IMR-90 (cell line): ENCODE data around the gene NPIPB8. TPM values are rescaled to one million over a fixed set of nuclear protein-coding genes. Genes with fewer than 3 reads are reported as not detected.
"Not testable (repeated sequence)": the region's sequence is repeated elsewhere in the genome, so short reads cannot be mapped to it uniquely, and the experiment has no call there.

ENCODE experiments used
- ATAC-seq: fragments of 200-7000 bp; cut with Tn5 transposase; 2 replicates; pipeline ENCODE4 v1.9.1; 2020; ENCODE audit warnings: low read depth, mild to moderate bottlenecking, moderate library complexity
- BruUV-seq: library from RNA; stranded (reverse); fragments of 400-500 nt; replicated peaks from 2 replicates; lab custom pipeline; 2021; lab: Mats Ljungman, UMichigan
- CTCF ChIA-PET: fragments of 300-600 bp; formaldehyde crosslinking; extraction: SDS; loops from one replicate; lab custom pipeline; 2021; ENCODE audit warnings: antibody characterized with exemption; lab: Yijun Ruan, JAX
- POLR2A ChIA-PET: fragments of 300-600 bp; sonication (Branson Sonifier 250); formaldehyde crosslinking; loops from one replicate; lab custom pipeline; 2022; ENCODE audit warnings: antibody characterized with exemption; ENCODE audit not compliant: unreplicated experiment; lab: Charles Lee
- DNase-seq: peaks from one replicate; pipeline ENCODE4 v3.0.0; 2013
- H2AFZ ChIP-seq: replicated peaks from 2 replicates; pipeline ENCODE3; 2013; ENCODE audit warnings: low read length, mild to moderate bottlenecking; ENCODE audit not compliant: poor library complexity
- H2AK5ac ChIP-seq: 2 replicates; pipeline ENCODE4 v1.6.1; 2013; ENCODE audit warnings: low read depth, low read length, inconsistent platforms
- H2AK9ac ChIP-seq: replicated peaks from 2 replicates; pipeline ENCODE3; 2013; ENCODE audit warnings: mild to moderate bottlenecking, low read depth, low read length, moderate library complexity; ENCODE audit not compliant: poor library complexity
- H2BK120ac ChIP-seq: 2 replicates; pipeline ENCODE4 v1.6.1; 2013; ENCODE audit warnings: low read depth, low read length, inconsistent platforms
- H2BK15ac ChIP-seq: 3 replicates; pipeline ENCODE4 v1.6.1; 2013; ENCODE audit warnings: low read depth, low read length, inconsistent platforms
- H2BK20ac ChIP-seq: 2 replicates; pipeline ENCODE4 v1.6.1; 2013; ENCODE audit warnings: low read depth, mild to moderate bottlenecking, inconsistent platforms, low read length, moderate library complexity
- H2BK5ac ChIP-seq: 2 replicates; pipeline ENCODE4 v1.6.1; 2013; ENCODE audit warnings: mild to moderate bottlenecking, low read depth, low read length, inconsistent platforms; ENCODE audit not compliant: poor library complexity, severe bottlenecking
- H3K14ac ChIP-seq: replicated peaks from 2 replicates; pipeline ENCODE4 v1.6.1; 2013; ENCODE audit warnings: low read depth, low read length, inconsistent platforms
- H3K18ac ChIP-seq: 2 replicates; pipeline ENCODE4 v1.6.1; 2013; ENCODE audit warnings: low read depth, low read length, control low read depth
- H3K23ac ChIP-seq: 2 replicates; pipeline ENCODE4 v1.6.1; 2013; ENCODE audit warnings: low read depth, low read length, inconsistent platforms
- H3K27ac ChIP-seq: 2 replicates; pipeline ENCODE4 v1.5.1; 2013; ENCODE audit warnings: mild to moderate bottlenecking, control low read depth, low read length; ENCODE audit not compliant: insufficient read depth
- H3K27me3 ChIP-seq: 2 replicates; pipeline ENCODE4 v1.6.1; 2013; ENCODE audit warnings: low read length; ENCODE audit not compliant: control insufficient read depth, insufficient read depth
- H3K36me3 ChIP-seq: 2 replicates; pipeline ENCODE4 v1.6.1; 2013; ENCODE audit warnings: low read length, mixed read lengths; ENCODE audit not compliant: control insufficient read depth, insufficient read depth
- H3K4ac ChIP-seq: 2 replicates; pipeline ENCODE4 v1.6.1; 2013; ENCODE audit warnings: low read depth, low read length, inconsistent platforms
- H3K4me1 ChIP-seq: 2 replicates; pipeline ENCODE4 v1.6.1; 2013; ENCODE audit warnings: low read length, mixed read lengths; ENCODE audit not compliant: control insufficient read depth, insufficient read depth
- H3K4me2 ChIP-seq: 2 replicates; pipeline ENCODE4 v1.6.1; 2013; ENCODE audit warnings: low read depth, mild to moderate bottlenecking, control low read depth, low read length, moderate library complexity
- H3K4me3 ChIP-seq: 2 replicates; pipeline ENCODE4 v1.5.1; 2013; ENCODE audit warnings: low read depth, mild to moderate bottlenecking, control low read depth, low read length, moderate library complexity; ENCODE audit not compliant: insufficient read depth
- H3K56ac ChIP-seq: 2 replicates; pipeline ENCODE4 v1.6.1; 2013; ENCODE audit warnings: low read length, inconsistent platforms; ENCODE audit not compliant: insufficient read depth; ENCODE audit errors: extremely low read depth
- H3K79me1 ChIP-seq, 2 experiments: 2 replicates each; pipeline ENCODE4 v1.6.1; 2013; ENCODE audit warnings: low read length in 2 of 2, inconsistent platforms in 1 of 2, low read depth in 1 of 2
- H3K9ac ChIP-seq: 2 replicates; pipeline ENCODE4 v1.6.1; 2013; ENCODE audit warnings: low read depth, low read length, control low read depth
- H3K9me1 ChIP-seq: 2 replicates; pipeline ENCODE4 v1.6.1; 2013; ENCODE audit warnings: low read length, inconsistent platforms; ENCODE audit not compliant: insufficient read depth
- H3K9me3 ChIP-seq: 2 replicates; pipeline ENCODE4 v1.6.1; 2013; ENCODE audit warnings: low read length; ENCODE audit not compliant: control insufficient read depth, insufficient read depth
- H4K20me1 ChIP-seq: 2 replicates; pipeline ENCODE4 v1.6.1; 2013; ENCODE audit warnings: low read length, inconsistent platforms; ENCODE audit not compliant: insufficient read depth
- H4K5ac ChIP-seq: 2 replicates; pipeline ENCODE4 v1.6.1; 2013; ENCODE audit warnings: mild to moderate bottlenecking, low read depth, low read length, control low read depth
- H4K8ac ChIP-seq, 2 experiments: 2 replicates each; pipeline ENCODE4 v1.6.1; 2013; ENCODE audit warnings: low read depth in 2 of 2, low read length in 2 of 2, control low read depth in 1 of 2, inconsistent platforms in 1 of 2
- H4K91ac ChIP-seq: 2 replicates; pipeline ENCODE4 v1.6.1; 2013; ENCODE audit warnings: low read depth, low read length, inconsistent platforms; ENCODE audit not compliant: insufficient read depth
- CEBPB ChIP-seq: IDR thresholded peaks from 2 replicates; pipeline ENCODE4 v1.6.1; 2012; ENCODE audit warnings: low read depth, low read length, improper control_type of control experiment
- FOS ChIP-seq: fragments of 150-350 bp; IDR thresholded peaks from 2 replicates; pipeline ENCODE4 v1.6.1; 2016; ENCODE audit warnings: low read depth, low read length
- MAZ ChIP-seq: IDR thresholded peaks from 2 replicates; pipeline ENCODE4 v1.6.1; 2012; ENCODE audit warnings: low read depth, mild to moderate bottlenecking, low read length, improper control_type of control experiment, moderate library complexity, borderline replicate concordance
- MXI1 ChIP-seq: IDR thresholded peaks from 2 replicates; pipeline ENCODE4 v1.6.1; 2012; ENCODE audit warnings: low read depth, mild to moderate bottlenecking, low read length, moderate library complexity, borderline replicate concordance
- WGBS, 2 experiments: methylation state at CpG; one replicate each; pipeline versions ENCODE4 v1.1.5 to v1.1.7; 2013; ENCODE audit warnings: missing lambda C conversion rate in 2 of 2; ENCODE audit not compliant: insufficient read length in 1 of 2; ENCODE audit errors: extremely low coverage in 2 of 2; 5-methylcytosine and 5-hydroxymethylcytosine counted together
- dilution Hi-C: fragments of 300-500 bp; cut with HindIII; formaldehyde crosslinking; loops from one replicate; pipeline ENCODE4 v1.14.3; 2018; ENCODE audit warnings: low sequenced_read_pairs; ENCODE audit not compliant: unreplicated experiment
- in situ Hi-C: fragments of 300-500 bp; cut with MboI; formaldehyde crosslinking; loops from 3 replicates; pipeline ENCODE4 v1.14.3; 2019; ENCODE audit warnings: low sequenced_read_pairs, inconsistent platforms, mixed read lengths
- intact Hi-C: fragments of 100-400 bp; cut with micrococcal nuclease; formaldehyde crosslinking; loops from 2 replicates; pipeline ENCODE4 v1.10.0; 2022
- polyA plus RNA-seq, 3 experiments: library from polyadenylated mRNA; depleted of rRNA; stranded (reverse); fragments of >200 nt; gene quantifications; 2 replicates each; pipeline ENCODE4 v1.2.3, GENCODE V29; 2012; ENCODE audit warnings: low replicate concordance in 1 of 3
- total RNA-seq: library from RNA; depleted of rRNA; stranded (reverse); fragments of >200 nt; gene quantifications from 2 replicates; pipeline ENCODE4 v1.2.3, GENCODE V29; 2012

NPIPB8 gene
- total and polyA plus RNA-seq, 2 of the 4 experiments (the other 2 are of a cell fraction) = not detected

GRCh38 chr16:28623172-28623711, 14.6 kb upstream of the NPIPB8 start:
- ATAC-seq (peak; percentile 53), DNase-seq (no peak)
- dilution Hi-C loops (no loop called here), intact Hi-C loops (no loop called here), in situ Hi-C loops (no loop called here)
- no peak overlapping the region for H4K8ac ChIP-seq
- no peak overlapping the region for H4K91ac ChIP-seq
- peak overlapping the region; percentile 10; the same call in 1 of the 2 replicates for H3K4me2 ChIP-seq
- TF ChIP-seq CEBPB (no peak), MAZ (no peak), FOS (no peak), MXI1 (no peak)
- 6% methylated on average over 31 of the region's 68 CpGs; no CpG with 5 or more reads in 1 of the 2 experiments for WGBS, 2 experiments
- no peak overlapping the region for H3K18ac ChIP-seq
- H3K27me3 ChIP-seq = peaks cover 12% of the 10 kb centered on the region
- no peaks in the 10 kb centered on the region for H3K4me1 ChIP-seq
- no peak overlapping the region for H2BK120ac ChIP-seq
- H3K9ac ChIP-seq = no peak overlapping the region
- H2BK20ac ChIP-seq = no peak overlapping the region
- H3K9me1 ChIP-seq = no peaks in the 10 kb centered on the region
- H3K14ac ChIP-seq = no peak overlapping the region
- H3K27ac ChIP-seq = no peak overlapping the region
- no peaks in the 10 kb centered on the region for H3K79me1 ChIP-seq
- H2BK5ac ChIP-seq = no peak overlapping the region
- no peak overlapping the region for H3K56ac ChIP-seq
- no peak overlapping the region for H4K5ac ChIP-seq
- H3K4me3 ChIP-seq = no peak overlapping the region
- H3K4ac ChIP-seq = no peak overlapping the region
- H2AFZ ChIP-seq = peak overlapping the region; percentile 72
- ChIA-PET CTCF (no interaction called here), POLR2A (no interaction called here)
- no TSS peak for BruUV-seq
- H2AK9ac ChIP-seq = no peak overlapping the region
- no peak overlapping the region for H2BK15ac ChIP-seq
- no peaks in the 10 kb centered on the region for H3K36me3 ChIP-seq
- H3K9me3 ChIP-seq = no peaks in the 10 kb centered on the region
- no peak overlapping the region for H2AK5ac ChIP-seq
- H4K20me1 ChIP-seq = no peaks in the 10 kb centered on the region
- H3K23ac ChIP-seq = no peak overlapping the region

- H3K23ac ChIP-seq, H4K8ac ChIP-seq, H2AFZ ChIP-seq, intact Hi-C loops, H3K9ac ChIP-seq, H4K20me1 ChIP-seq, in situ Hi-C loops, ATAC-seq, H2BK15ac ChIP-seq, H3K56ac ChIP-seq, H3K27me3 ChIP-seq, H3K4me2 ChIP-seq, H2BK120ac ChIP-seq, H2AK9ac ChIP-seq, POLR2A ChIA-PET, H3K79me1 ChIP-seq, H3K4ac ChIP-seq, H3K4me1 ChIP-seq, H2BK5ac ChIP-seq, dilution Hi-C loops, H2AK5ac ChIP-seq, H2BK20ac ChIP-seq, H3K9me3 ChIP-seq, H3K9me1 ChIP-seq, H3K4me3 ChIP-seq, H4K5ac ChIP-seq, H3K14ac ChIP-seq, CTCF ChIA-PET, H3K18ac ChIP-seq, DNase-seq, H3K36me3 ChIP-seq, H4K91ac ChIP-seq, BruUV-seq, H3K27ac ChIP-seq: not testable (repeated sequence)
- 0% methylated on average over 1 of the region's 5 CpGs; no CpG with 5 or more reads in 1 of the 2 experiments for WGBS, 2 experiments
These were observed 7.0 kb upstream of the NPIPB8 start for GRCh38 chr16:28630905-28631304.
